Karpas-422 (cell line): ENCODE results near the gene STMN3. TPM values are rescaled to one million over a fixed set of nuclear protein-coding genes. Genes with fewer than 3 reads are reported as not detected.

ENCODE experiments used
- DNase-seq: peaks from one replicate; pipeline ENCODE4 v3.0.0-alpha.2; 2015
- H2AFZ ChIP-seq: fragments of 200-600 bp; sonication (generic); 2 replicates; pipeline ENCODE4 v1.6.1; 2014; ENCODE audit warnings: antibody characterized with exemption, low read length, mixed read lengths
- H3K27ac ChIP-seq: fragments of 200-600 bp; sonication (generic); 2 replicates; pipeline ENCODE4 v1.5.1; 2014; ENCODE audit warnings: mild to moderate bottlenecking, low read length, moderate library complexity
- H3K27me3 ChIP-seq: fragments of 200-600 bp; sonication (generic); 2 replicates; pipeline ENCODE4 v1.6.1; 2014; ENCODE audit warnings: low read length, mixed read lengths
- H3K36me3 ChIP-seq: fragments of 200-600 bp; sonication (generic); 2 replicates; pipeline ENCODE4 v1.6.1; 2014; ENCODE audit warnings: low read length, mixed read lengths; ENCODE audit not compliant: insufficient read depth
- H3K4me1 ChIP-seq: fragments of 200-600 bp; sonication (generic); 2 replicates; pipeline ENCODE4 v1.6.1; 2014; ENCODE audit warnings: mild to moderate bottlenecking, low read length, mixed read lengths
- H3K4me2 ChIP-seq: fragments of 200-600 bp; sonication (generic); 2 replicates; pipeline ENCODE4 v1.6.1; 2014; ENCODE audit warnings: low read length, low read depth, mild to moderate bottlenecking; ENCODE audit not compliant: poor library complexity, severe bottlenecking
- H3K4me3 ChIP-seq: fragments of 200-600 bp; sonication (generic); 2 replicates; pipeline ENCODE4 v1.5.1; 2014; ENCODE audit warnings: mild to moderate bottlenecking, antibody characterized with exemption, low read length, mixed read lengths
- H3K79me2 ChIP-seq: fragments of 200-600 bp; sonication (generic); 2 replicates; pipeline ENCODE4 v1.6.1; 2014; ENCODE audit warnings: mild to moderate bottlenecking, low read length, mixed read lengths
- H3K9ac ChIP-seq: fragments of 200-600 bp; sonication (generic); 2 replicates; pipeline ENCODE4 v1.6.0; 2014; ENCODE audit warnings: low read length
- H3K9me2 ChIP-seq: fragments of 200-600 bp; sonication (generic), shearing (Covaris generic); replicated peaks from 2 replicates; pipeline ENCODE4 v1.6.0; 2014; ENCODE audit warnings: mild to moderate bottlenecking, low read length, moderate library complexity; ENCODE audit not compliant: insufficient read depth
- H3K9me3 ChIP-seq: fragments of 300-700, 200-600 bp; sonication (generic); 2 replicates; pipeline ENCODE4 v1.6.1; 2014; ENCODE audit warnings: low read length, mixed read lengths
- H4K20me1 ChIP-seq: fragments of 200-600 bp; sonication (generic); 2 replicates; pipeline ENCODE4 v1.6.1; 2014; ENCODE audit warnings: mild to moderate bottlenecking, antibody characterized with exemption, low read length, low read depth; ENCODE audit not compliant: insufficient read depth
- total RNA-seq: library from RNA; depleted of rRNA; stranded (reverse); fragments of >200 nt; shearing (Covaris generic); gene quantifications from 2 replicates; pipeline ENCODE4 v1.2.3, GENCODE V29; 2014; ENCODE audit warnings: low replicate concordance

Gene STMN3
- total RNA-seq, 1 experiment from 2014 or later, result 1.4 TPM

DNA sequence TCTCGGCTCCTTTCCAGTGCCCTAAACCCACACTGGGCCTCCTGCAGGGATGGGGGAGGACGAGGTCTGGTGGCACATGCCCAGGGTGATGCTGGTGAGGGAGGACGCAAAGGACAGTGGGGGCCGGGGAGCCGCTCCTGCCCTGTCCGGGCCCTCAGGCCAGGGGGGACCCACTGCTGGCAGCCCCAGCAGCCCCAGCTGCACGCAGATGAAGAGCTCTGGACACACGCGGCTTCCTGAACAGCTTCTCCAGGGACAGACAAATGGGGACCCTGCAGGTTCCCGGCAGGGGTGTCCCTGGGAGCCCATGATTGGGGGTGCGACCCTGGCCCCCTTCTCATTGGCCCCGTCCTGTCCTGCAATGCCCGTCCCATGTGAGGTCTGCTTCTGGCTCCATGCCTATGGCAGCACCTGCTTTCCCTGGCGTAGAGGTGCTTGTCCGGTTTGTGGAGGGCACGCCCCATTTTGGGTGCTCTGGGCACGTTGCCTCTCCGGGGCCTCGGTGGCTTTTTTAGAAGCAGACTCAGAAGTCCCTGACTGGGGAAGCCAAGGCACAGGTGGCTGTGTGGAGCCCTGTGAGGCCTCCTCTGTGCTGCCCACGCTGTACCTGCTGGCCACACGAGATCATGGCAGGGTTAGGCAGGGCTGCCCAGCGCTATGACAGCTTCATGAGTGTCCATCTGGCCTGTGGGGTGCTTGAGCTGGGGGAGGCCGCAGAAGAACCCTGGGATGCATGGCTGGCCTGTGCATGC is 27.8 kb upstream of the STMN3 start:
- H3K9ac ChIP-seq, result no peak overlapping the region
- H3K27ac ChIP-seq, result no peak overlapping the region
- H3K36me3 ChIP-seq, result no peaks in the 10 kb centered on the region
- H3K9me2 ChIP-seq, result no peaks in the 10 kb centered on the region
- no peaks in the 10 kb centered on the region for H3K9me3 ChIP-seq
- no peaks in the 10 kb centered on the region for H4K20me1 ChIP-seq
- no peaks in the 10 kb centered on the region for H3K79me2 ChIP-seq
- H3K4me3 ChIP-seq, result no peak overlapping the region
- H3K4me1 ChIP-seq, result no peaks in the 10 kb centered on the region
- H2AFZ ChIP-seq, result no peak overlapping the region
- no peaks in the 10 kb centered on the region for H3K27me3 ChIP-seq
- DNase-seq, result no peak
- no peak overlapping the region for H3K4me2 ChIP-seq

DNA sequence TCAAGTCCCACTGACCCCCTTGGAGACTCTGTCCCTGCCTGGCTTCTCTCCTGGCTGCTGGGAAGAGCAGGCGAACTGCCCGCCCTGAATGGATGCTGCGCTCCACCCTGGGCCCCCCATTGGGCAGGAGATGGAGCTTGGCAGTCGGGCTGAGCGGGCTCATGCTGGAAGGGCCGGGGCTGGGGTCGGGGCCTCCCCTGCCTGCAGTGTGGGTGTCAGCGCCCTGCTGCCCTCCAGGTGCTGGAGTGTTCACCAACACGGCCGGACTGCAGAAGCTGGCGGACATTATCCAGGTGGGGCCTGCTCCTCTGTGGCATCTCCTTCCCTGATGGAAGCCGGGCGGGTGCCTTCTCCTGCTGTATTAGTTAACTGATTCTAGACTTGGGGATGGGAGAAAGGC is 27.2 kb upstream of the STMN3 start:
- Histone ChIP-seq H3K4me2 (no peak overlapping the region), H3K9ac (no peak overlapping the region), H3K27me3 (no peaks in the 10 kb centered on the region), H3K9me3 (no peaks in the 10 kb centered on the region), H3K9me2 (no peaks in the 10 kb centered on the region), H2AFZ (no peak overlapping the region), H3K79me2 (no peaks in the 10 kb centered on the region), H3K27ac (no peak overlapping the region), H4K20me1 (no peaks in the 10 kb centered on the region), H3K36me3 (no peaks in the 10 kb centered on the region), H3K4me1 (no peaks in the 10 kb centered on the region), H3K4me3 (no peak overlapping the region)
- no peak for DNase-seq

DNA sequence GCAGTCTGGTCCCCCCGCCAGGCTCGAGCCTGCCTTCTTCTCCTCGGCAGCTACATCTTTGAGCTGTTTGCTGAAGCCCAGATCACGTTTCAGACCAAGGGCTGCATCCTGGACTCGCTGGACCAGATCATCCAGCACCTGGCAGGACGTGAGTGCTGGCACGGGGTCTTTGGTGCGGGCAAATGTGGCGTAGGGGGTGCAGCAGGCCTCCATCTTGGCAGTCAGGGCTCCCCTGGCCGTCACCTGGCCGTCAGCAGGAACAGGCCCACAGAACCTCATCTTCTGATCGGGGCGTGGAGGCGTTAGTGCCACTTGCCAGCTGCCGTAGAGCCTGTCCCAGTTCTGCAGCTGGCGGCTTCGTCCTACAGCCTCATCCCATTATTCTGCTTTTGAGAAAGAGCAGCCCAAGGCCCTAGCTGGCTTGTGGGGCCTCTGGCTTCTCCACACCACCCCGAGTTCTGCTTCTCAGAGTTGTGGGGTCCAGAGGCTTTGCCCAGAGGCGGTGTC is 26.6 kb upstream of the STMN3 start:
- H3K79me2 ChIP-seq, result no peaks in the 10 kb centered on the region
- H3K27ac ChIP-seq, result no peak overlapping the region
- H3K9me3 ChIP-seq, result no peaks in the 10 kb centered on the region
- no peak overlapping the region for H3K9ac ChIP-seq
- H3K36me3 ChIP-seq, result no peaks in the 10 kb centered on the region
- no peaks in the 10 kb centered on the region for H3K27me3 ChIP-seq
- no peak overlapping the region for H3K4me2 ChIP-seq
- DNase-seq, result no peak
- no peaks in the 10 kb centered on the region for H3K4me1 ChIP-seq
- H2AFZ ChIP-seq, result no peak overlapping the region
- H4K20me1 ChIP-seq, result no peaks in the 10 kb centered on the region
- no peak overlapping the region for H3K4me3 ChIP-seq
- H3K9me2 ChIP-seq, result no peaks in the 10 kb centered on the region

DNA sequence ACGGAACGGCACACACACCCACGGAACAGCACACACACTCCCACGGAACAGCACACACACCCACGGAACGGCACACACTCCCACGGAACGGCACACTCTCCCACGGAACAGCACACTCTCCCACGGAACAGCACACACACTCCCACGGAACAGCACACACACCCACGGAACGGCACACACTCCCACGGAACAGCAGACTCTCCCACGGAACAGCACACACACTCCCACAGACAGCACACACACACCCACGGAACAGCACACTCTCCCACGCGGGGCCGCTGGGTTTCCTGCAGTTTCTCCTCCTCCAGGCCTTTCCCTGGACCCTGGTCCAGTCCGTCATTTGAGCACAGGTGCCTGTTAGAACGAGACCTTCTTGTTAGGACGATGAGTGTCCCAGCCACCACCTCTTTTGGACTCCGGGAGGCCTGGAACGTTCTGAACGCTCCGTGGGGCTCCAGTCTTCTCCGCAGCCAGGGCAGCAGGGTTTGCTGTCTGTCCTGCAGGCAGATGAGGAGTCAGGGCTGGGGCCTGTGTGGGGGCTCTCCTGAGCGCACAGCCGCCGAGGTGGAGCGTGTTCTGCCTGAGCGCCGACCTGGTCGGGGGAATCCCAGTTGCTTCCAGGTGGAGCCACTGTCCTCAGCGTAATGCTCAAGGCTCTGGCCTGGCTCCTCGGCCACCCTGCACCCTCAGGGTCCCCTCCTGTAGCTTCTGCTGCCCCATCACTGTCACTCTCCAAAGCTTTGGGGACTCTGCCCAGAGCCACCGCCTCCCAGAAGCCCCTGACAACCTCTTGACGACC is 25.6 kb upstream of the STMN3 start:
- H3K9me3 ChIP-seq, result no peaks in the 10 kb centered on the region
- H2AFZ ChIP-seq, result no peak overlapping the region
- no peaks in the 10 kb centered on the region for H3K4me1 ChIP-seq
- H3K36me3 ChIP-seq, result no peaks in the 10 kb centered on the region
- no peak overlapping the region for H3K27ac ChIP-seq
- no peaks in the 10 kb centered on the region for H3K79me2 ChIP-seq
- no peak overlapping the region for H3K4me3 ChIP-seq
- H3K27me3 ChIP-seq, result no peaks in the 10 kb centered on the region
- H3K9me2 ChIP-seq, result no peaks in the 10 kb centered on the region
- H3K9ac ChIP-seq, result no peak overlapping the region
- no peak for DNase-seq
- H4K20me1 ChIP-seq, result no peaks in the 10 kb centered on the region
- no peak overlapping the region for H3K4me2 ChIP-seq

DNA sequence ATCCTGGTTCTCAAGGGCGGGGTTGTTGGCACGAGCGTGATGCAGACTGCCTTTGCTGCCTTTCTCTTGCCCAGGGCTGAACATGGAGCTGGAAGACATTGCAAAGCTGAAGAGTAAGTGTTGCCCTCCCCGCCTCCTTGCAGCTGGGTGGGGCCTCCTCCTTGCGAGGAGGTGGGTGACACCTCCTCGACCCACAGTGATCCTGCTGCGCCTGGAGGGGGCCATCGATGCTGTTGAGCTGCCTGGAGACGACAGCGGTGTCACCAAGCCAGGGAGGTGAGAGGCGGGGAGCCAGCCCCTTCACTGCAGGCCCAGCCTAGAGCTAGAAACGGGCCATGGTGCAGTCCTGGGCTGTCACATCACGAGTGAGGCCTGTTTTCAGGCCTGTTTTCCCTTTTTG is 24.8 kb upstream of the STMN3 start:
- no peak overlapping the region for H3K4me3 ChIP-seq
- no peaks in the 10 kb centered on the region for H3K9me3 ChIP-seq
- no peak for DNase-seq
- H3K9ac ChIP-seq, result no peak overlapping the region
- no peak overlapping the region for H3K4me2 ChIP-seq
- no peaks in the 10 kb centered on the region for H3K79me2 ChIP-seq
- no peak overlapping the region for H3K27ac ChIP-seq
- H3K4me1 ChIP-seq, result no peaks in the 10 kb centered on the region
- H4K20me1 ChIP-seq, result no peaks in the 10 kb centered on the region
- H3K36me3 ChIP-seq, result no peaks in the 10 kb centered on the region
- H3K27me3 ChIP-seq, result no peaks in the 10 kb centered on the region
- no peaks in the 10 kb centered on the region for H3K9me2 ChIP-seq
- H2AFZ ChIP-seq, result no peak overlapping the region

DNA sequence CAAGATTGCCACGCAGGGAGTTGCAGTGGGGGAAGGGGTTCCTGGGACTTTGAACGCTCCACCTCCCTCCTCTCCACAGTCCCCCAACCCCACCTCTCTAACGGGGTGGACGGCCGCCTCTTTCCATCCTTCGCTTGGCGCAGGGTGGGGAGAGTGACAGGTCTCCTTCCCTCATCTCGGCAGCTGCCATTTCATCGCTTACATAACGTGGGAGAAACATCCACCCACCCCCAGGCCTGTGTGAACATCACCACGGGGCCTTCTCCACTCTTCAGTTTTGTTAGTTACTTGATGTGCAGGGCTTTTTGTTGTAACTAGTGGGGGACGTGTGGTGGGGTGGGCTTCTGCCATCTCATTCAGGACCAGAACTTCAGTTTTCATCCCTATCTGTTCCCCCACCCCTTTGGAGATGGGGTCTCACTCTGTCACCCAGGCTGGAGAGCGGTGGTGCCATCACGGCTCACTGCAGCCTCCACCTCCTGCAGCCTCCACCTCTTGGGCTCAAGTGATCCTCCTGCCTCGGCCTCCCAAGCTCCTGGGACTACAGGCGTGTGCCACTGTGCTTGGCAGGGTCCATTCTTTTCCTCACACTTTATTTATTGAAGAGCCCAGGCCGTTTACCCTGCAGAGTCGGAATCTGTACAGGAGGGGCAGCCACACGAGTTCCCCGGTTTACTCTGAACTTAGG is 22.6 kb upstream of the STMN3 start:
- Histone ChIP-seq H3K9ac (no peak overlapping the region), H3K27ac (no peak overlapping the region), H3K4me3 (no peak overlapping the region), H3K36me3 (no peaks in the 10 kb centered on the region), H3K4me1 (no peaks in the 10 kb centered on the region), H4K20me1 (no peaks in the 10 kb centered on the region), H3K4me2 (no peak overlapping the region), H2AFZ (no peak overlapping the region), H3K79me2 (no peaks in the 10 kb centered on the region), H3K27me3 (no peaks in the 10 kb centered on the region), H3K9me3 (no peaks in the 10 kb centered on the region), H3K9me2 (no peaks in the 10 kb centered on the region)
- DNase-seq, result no peak

DNA sequence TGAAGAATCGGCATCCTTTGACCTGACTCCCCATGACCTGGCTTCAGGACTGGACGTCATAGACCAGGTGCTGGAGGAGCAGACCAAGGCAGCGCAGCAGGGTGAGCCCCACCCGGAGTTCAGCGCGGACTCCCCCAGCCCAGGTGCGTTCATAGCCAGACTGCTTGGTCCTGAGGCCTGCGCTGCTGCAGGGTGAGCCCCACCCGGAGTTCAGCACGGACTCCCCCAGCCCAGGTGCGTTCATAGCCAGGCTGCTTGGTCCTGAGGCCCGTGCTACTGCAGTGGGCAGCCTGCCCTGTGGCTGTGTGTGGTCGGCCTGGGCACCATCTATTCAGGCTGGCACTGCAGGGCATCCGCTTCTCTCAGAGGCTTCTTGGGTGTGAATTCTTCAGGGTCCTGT is 20.7 kb upstream of the STMN3 start:
- no peaks in the 10 kb centered on the region for H4K20me1 ChIP-seq
- no peak overlapping the region for H3K27ac ChIP-seq
- H2AFZ ChIP-seq, result no peak overlapping the region
- peaks cover 3% of the 10 kb centered on the region; the same call in 1 of the 2 replicates for H3K36me3 ChIP-seq
- H3K9me3 ChIP-seq, result no peaks in the 10 kb centered on the region
- no peak overlapping the region for H3K9ac ChIP-seq
- no peak for DNase-seq
- no peaks in the 10 kb centered on the region for H3K4me1 ChIP-seq
- H3K9me2 ChIP-seq, result no peaks in the 10 kb centered on the region
- H3K79me2 ChIP-seq, result no peaks in the 10 kb centered on the region
- no peaks in the 10 kb centered on the region for H3K27me3 ChIP-seq
- no peak overlapping the region for H3K4me3 ChIP-seq
- no peak overlapping the region for H3K4me2 ChIP-seq

DNA sequence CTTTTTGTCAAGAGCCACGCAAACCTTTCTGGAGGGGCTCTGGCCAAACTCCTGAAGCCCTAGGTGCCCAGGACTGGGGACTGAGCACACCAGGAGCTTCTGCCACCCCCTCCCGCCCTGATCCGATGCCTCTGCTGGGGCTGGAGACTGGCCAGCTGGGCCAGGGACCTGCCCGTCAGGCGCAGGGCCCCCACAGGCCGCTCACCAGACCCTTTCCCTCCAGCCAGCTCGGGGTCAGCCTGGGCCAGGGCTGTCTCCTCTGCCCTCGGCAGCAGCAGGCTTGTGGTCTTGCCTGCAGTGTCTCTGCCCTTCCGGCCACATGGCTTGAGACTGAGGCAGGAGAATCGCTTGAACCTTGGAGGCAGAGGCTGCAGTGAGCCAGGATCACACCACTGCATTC is 19.4 kb upstream of the STMN3 start:
- Histone ChIP-seq H4K20me1 (no peaks in the 10 kb centered on the region), H3K36me3 (peaks cover 7% of the 10 kb centered on the region; the same call in 1 of the 2 replicates), H3K27ac (no peak overlapping the region), H3K27me3 (no peaks in the 10 kb centered on the region), H3K9me2 (no peaks in the 10 kb centered on the region), H3K4me3 (no peak overlapping the region), H3K9me3 (no peaks in the 10 kb centered on the region), H3K4me2 (no peak overlapping the region), H3K79me2 (no peaks in the 10 kb centered on the region), H3K9ac (no peak overlapping the region), H3K4me1 (no peaks in the 10 kb centered on the region), H2AFZ (no peak overlapping the region)
- DNase-seq, result no peak
